ENCODE data around the gene CORO7.

DNA sequence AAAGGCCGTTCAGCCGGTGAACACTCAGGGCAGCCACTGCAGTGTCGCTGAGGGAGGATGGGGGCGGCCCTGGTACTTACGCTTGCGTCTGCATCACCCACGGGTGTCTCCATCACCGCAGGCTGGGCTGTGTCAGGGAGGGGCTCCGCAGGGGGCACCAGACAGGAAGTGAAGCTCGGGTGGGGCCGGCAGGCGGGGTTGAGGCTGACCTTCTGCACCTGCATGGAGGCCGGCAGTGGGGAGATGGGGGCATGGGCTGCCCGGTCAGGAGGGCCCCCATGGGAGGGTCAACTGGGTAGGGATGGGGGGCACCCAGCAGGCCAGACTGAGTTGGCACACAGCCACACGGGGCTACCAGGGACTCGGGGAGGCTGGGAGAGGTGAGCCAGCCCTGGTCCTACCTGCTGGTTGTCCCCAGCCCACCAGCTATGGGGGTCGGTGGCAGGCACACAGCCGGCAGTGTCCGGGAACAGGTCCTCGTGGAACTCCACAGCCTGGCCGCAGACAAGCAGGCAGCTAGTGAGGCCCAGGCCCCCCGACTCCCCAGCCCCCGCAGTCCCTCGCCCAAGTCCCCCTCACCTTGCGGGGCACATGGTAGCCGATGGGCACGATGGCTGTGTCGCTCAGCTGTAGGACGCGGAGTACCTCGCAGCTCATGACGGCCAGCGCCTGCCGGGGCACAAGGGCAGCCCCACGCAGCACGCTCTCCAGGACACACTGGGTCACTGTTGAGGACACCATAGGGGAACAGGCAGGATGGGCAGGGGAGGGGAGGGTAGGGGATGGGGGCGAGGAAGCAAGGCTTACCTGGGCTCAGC is 52.0 kb downstream of the CORO7 start:
- TF ChIP-seq, protein P1, sequence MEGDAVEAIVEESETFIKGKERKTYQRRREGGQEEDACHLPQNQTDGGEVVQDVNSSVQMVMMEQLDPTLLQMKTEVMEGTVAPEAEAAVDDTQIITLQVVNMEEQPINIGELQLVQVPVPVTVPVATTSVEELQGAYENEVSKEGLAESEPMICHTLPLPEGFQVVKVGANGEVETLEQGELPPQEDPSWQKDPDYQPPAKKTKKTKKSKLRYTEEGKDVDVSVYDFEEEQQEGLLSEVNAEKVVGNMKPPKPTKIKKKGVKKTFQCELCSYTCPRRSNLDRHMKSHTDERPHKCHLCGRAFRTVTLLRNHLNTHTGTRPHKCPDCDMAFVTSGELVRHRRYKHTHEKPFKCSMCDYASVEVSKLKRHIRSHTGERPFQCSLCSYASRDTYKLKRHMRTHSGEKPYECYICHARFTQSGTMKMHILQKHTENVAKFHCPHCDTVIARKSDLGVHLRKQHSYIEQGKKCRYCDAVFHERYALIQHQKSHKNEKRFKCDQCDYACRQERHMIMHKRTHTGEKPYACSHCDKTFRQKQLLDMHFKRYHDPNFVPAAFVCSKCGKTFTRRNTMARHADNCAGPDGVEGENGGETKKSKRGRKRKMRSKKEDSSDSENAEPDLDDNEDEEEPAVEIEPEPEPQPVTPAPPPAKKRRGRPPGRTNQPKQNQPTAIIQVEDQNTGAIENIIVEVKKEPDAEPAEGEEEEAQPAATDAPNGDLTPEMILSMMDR (conservative IDR thresholded peaks at IDR 0.05): no peak
- TF ChIP-seq EZH2 (IDR thresholded peaks at IDR 0.05; ENCODE audit: low read depth): no peak

All from PC-9 (cell line).